MV-4-11 (cell line): ENCODE measurements around the gene NRXN3.

Experiments
- DNase-seq: peaks from one replicate; lab custom pipeline; 2025; lab: John Stamatoyannopoulos, UW

The NRXN3 gene

DNA sequence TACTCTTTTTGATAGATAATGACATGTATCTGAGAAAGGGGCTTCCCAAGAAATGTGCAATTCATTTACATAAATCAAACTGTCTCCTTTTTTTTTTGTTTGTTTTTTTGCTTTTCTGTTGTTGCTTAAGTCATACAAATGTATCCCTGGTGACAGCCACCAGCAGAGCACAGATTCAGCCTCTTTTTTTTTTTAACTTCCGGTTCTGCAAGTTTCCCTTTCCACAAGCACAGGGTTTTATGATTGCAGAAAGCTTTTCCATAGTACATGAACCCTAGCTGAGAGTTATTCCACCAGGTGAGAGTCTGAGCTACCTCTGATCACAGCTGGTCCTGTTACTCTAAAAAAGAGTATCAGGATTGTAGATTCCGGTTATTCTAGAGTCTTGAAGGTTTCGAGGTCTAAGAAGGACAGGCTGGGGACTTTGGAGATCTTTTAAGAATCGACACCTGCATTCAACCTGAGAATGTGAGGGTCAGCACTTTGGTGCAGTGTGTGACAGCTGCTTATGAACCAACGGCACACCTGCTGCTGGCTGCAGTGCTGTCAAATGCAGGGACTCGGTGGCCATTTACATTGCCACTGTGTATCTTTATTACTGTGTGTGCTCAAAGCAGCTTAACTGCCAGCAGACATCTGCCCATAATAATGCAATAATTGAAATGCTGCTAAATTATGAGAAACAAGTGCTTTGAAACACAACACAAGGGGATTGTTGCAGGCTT is 551.7 kb downstream of the NRXN3 start:
- DNase-seq: no peak

DNA sequence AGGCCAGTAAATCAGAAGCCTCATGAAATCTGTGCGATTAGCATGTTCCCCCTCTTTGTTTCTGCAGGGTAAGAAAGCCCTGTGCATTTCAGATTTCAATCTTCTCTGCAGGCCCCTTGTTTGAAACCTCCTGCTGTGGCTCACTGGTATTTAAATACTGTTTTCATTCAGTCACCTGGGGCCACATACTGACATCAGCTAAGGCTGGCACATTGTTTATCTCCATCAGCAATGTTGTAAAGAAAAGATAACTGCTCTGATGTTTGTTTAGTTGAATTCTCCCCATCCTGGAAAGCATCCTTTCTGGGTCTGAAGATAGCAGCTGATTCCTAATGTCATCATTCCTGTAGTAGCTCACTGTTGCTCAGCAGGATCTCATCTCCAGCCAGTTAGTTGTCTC is 554.9 kb downstream of the NRXN3 start:
- no peak for DNase-seq

- no peak for DNase-seq
Observed at GRCh38 chr14:78737116-78737515, 566.9 kb downstream of the NRXN3 start.

DNA sequence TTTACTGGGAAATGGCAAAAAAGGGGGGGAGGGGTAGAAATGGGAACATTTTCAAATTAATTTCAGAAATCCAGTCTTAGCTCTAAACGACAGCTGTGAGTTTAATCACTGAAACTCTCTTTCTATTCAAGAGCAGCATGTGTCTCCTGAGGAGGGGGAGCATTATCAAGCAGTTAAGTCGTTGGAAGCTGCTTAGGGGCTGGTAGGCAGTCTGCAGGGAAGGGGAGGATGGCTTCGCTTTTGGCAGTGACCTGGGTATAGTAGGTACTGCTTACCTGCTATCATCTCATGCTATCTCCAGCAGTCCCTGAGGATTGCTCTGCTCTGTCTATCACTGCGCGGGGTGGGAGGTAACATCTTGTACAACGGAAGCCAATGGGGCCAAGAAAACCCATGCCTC is 567.4 kb downstream of the NRXN3 start:
- DNase-seq: no peak

GRCh38 chr14:78746086-78746595 is 576.0 kb downstream of the NRXN3 start:
- no peak for DNase-seq

DNA sequence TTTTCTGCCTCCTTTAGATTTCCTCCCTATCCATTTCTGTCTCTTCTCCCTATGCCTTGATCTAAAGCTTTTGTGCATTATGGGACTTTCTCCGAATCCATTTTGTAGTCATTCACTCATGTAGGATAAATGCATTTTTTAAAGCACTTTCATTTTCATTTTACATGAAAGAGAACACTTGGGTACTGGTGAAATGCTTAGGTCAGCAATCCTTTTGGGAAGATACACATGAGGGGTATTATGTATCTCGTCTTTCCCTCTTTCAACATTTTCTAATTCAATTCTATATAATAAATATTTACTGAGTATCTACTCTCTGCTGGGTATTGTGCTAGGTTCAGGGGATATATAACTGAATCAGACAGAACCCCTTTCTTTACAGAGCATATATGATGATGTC is 577.6 kb downstream of the NRXN3 start:
- DNase-seq: no peak

DNA sequence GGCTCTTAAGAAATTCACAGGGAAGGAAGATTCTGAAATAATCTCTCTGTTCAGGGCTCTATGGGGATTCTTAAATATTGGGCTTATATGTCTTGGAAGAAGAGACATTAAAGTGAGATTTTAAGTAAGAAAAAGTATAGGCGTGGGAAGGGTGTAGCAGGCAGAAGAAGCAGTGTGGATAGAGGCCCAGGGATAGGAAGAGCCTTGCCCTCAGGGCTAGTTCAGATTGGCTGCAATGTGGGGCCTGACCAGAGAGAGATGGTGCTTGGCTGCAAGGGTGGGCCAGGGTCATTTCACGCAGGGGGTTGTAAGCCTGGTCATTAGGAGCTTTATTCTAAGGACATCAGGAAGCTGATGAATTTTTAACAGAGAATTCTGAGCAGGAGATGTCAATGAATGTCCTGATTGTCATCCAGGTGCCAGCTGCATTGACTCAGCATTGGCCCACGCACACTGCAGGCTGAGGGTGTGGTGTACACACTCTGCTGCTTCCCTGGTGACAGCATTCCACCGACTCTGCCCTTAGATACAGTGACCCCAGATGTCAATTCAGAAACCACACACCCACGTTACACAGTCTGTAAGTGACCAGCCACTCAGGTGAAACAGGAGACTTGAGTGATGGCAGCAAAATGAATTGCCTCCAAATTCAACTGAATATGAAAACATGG is 582.5 kb downstream of the NRXN3 start:
- DNase-seq: no peak

DNA sequence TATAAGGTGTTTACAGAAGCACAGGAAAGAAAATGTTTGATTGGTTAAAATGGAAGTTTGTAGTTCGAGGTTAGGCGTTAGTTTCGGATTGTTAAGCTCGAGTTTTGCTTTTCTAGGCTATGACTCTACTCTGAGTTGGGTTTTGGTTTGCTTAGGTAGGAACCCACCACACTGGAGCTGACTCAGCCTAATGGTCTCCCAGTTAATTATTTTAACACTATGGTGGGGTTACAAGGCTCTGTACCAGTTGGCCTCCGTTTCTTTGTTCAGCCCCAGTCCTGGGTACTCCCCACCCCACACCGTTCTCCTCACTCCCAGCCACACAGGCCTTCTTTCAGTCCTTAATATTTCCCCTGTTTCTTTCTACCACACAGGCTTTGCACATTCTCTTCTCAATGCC is 583.9 kb downstream of the NRXN3 start:
- no peak for DNase-seq

- peak; percentile 25 for DNase-seq
Observed at GRCh38 chr14:78758333-78758732, 588.2 kb downstream of the NRXN3 start.

DNA sequence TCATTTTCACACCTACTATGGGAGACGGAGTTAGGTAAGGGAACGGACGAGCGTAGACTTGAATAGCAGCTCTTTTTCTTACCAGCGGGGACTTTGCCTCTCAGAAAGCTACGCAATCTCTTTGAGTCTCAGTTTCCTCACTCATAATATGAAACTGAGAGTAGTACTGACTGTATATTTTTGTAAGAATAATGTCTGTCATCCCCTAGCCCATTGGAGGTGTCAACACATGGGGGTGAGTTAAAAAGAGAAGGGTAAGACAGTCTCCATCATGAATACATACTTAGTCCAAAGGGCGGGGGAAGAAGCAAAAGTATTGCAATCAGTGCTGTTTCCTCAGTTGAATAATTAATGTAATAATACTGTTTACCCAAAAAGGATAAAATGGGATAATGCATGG is 592.2 kb downstream of the NRXN3 start:
- DNase-seq: no peak

DNA sequence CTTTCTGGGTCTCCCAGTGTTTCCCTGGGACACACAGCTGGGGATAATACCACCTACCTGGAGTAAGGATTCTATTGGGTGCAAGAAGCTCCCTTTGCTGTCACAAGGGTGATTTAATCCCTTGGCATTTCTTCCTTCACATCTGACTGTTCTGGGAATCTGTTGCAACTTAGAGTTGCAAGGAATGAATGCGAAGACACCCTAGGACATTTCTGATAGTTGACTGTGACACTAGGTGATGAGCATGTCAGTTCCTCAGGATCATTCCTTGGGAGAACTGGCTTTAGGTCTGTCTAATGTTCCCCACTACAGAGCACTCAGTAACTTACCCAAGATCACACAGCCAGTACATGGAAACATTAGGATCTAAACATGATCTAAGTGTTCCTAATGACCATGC is 593.6 kb downstream of the NRXN3 start:
- no peak for DNase-seq

- DNase-seq: peak; percentile 29
Observed at GRCh38 chr14:78764240-78764639, 594.1 kb downstream of the NRXN3 start.

GRCh38 chr14:78764645-78765044 is 594.5 kb downstream of the NRXN3 start:
- no peak for DNase-seq

DNA sequence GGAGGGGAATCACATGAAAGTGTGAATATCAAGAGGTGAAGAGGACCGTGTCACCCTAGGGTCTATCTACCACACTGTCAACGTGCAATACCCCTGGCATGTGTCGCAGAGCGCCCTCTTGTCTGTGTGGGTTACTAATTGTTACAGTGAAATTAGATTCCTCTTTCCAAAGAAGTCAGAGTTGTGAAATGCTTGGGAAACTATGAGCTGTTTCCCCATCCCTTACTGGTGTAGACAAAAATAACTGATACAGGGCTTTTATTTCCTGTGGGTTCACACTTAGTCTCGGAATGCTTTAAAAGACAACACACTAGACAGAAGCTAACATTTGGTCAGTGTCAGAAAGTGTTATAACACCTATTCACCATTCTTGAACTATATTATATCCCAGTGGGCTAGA is 597.3 kb downstream of the NRXN3 start:
- peak; percentile 78 for DNase-seq

DNA sequence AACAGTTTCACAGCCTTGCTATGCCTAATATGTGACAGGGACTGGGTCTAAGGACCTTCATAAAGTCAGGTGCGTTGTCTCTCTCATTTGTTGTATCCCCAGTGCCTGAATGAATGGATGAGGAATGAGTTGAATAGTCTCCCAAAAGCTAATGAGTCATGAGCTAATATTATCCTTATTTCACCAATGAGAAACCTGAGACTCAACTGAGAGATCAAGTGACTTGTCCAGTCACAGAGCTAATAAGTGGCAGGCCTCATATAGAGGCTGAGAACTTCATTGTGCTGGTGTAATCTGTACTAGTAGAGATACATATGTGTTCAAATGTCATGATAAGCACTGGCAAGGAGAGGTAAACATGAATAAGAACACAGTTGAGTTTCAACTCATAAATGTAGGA is 612.4 kb downstream of the NRXN3 start:
- no peak for DNase-seq

GRCh38 chr14:78785265-78785664 is 615.1 kb downstream of the NRXN3 start:
- no peak for DNase-seq

- no peak for DNase-seq
Observed at GRCh38 chr14:78788467-78789360, 618.5 kb downstream of the NRXN3 start.

GRCh38 chr14:78790271-78790670 is 620.1 kb downstream of the NRXN3 start:
- no peak for DNase-seq

DNA sequence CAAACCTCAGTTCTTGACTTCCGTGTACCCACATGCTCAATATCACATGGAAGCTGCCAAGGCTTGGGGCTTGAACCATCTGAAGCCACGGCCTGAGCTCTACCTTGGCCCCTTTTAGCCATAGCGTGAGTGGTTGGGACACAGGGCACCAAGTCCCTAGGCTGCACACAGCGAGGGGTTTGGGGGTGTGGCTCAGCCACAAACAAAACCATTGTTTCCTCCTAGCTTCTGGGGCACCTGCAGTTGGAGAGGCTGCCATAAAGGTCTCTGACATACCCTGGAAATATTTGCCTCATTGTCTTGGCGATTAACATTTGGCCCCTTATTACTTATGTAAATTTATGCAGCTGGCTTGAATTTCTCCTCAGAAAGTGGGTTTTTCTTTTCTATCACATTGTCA is 628.6 kb downstream of the NRXN3 start:
- no peak for DNase-seq

DNA sequence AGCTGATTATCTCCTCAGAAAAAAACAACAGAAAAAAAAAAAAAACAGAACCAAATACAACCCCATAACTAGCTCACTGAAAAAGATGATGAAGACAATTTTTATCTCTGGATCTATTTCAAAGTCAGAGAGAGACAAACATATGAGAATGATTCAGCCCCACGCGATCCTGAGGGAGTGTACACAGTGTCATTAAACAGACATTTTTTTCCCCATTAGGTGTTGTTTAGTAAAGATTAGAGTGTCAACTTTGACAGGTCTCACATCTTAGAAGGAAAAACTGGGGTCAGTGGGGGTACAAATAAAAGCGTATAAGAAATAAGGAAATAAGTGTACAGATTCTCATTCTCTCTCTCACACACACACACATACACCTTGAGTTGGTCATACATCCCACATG is 635.4 kb downstream of the NRXN3 start:
- no peak for DNase-seq

- no peak for DNase-seq
Observed at GRCh38 chr14:78823035-78823434, 652.9 kb downstream of the NRXN3 start.

- DNase-seq: no peak
Observed at GRCh38 chr14:78823516-78823915, 653.3 kb downstream of the NRXN3 start.

DNA sequence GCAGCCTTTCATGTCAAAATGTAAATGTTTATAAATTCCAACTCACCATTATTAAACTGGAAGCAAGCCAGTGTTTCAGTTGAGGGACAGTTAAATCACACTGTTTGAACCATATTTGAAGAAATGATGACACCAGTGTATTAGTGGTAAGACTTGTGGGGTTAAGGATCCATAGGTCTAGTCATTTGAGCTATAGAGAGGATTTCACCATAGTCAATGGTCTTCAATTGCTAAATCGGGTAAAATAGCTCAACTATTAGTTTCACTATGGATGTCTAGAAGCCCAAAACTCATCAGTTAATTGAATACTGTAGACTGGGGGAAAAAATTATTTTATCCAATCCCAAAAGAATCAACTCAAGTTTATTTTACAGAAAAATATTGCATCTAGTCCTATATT is 659.1 kb downstream of the NRXN3 start:
- no peak for DNase-seq
